Measurements from ENCODE around the gene COX5A. TPM values are rescaled to one million over a fixed set of nuclear protein-coding genes. Genes with fewer than 3 reads are reported as not detected.

Gene COX5A
- total RNA-seq, 2 donors from 2014 or later: 45.2 to 66.3 TPM

- Histone ChIP-seq H3K9me3 (no peaks in the 10 kb centered on the region), H3K4me1 (ENCODE audit: control insufficient read depth in 1 of 2, low read depth in 2 of 2) (no peaks in the 10 kb centered on the region), H3K36me3 (no peaks in the 10 kb centered on the region), H3K27me3 (replicated peaks; ENCODE audit: insufficient read depth) (no peaks in the 10 kb centered on the region), H3K27ac (no peak overlapping the region), H3K4me3 (no peak overlapping the region)
- TF ChIP-seq CTCF (IDR thresholded peaks at IDR 0.05): no peak
- ATAC-seq (ENCODE audit: insufficient number of reproducible peaks, low FRiP score, low read depth): no peak
- no peak for DNase-seq (ENCODE audit: low spot score)
These were observed 55.3 kb downstream of the COX5A start for GRCh38 chr15:74882528-74882927.

DNA sequence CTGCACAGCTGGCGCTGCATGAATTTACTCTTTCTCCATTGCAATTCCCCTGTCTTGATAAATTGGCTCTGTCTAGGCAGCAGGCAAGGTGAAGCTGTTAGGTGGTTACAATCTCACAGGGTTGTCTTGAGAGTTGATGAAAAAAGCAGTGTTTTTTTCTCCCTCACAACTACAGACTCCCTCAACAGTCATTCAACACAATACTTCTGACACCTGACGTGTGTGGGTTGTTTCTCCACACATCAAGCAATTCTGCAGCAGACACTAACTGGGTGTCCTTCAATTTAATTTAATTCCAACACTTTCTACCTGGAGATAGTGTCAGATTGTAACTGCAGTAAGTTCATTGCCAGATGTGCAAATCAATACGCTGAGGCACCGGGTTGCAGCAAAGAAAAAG, 59.6 kb downstream of the COX5A start:
- no peaks in the 10 kb centered on the region for H3K27me3 ChIP-seq (replicated peaks; ENCODE audit: insufficient read depth)
- TF ChIP-seq CTCF (IDR thresholded peaks at IDR 0.05): no peak
- H3K4me1 ChIP-seq (ENCODE audit: control insufficient read depth in 1 of 2, low read depth in 2 of 2): peaks cover 0 to 5% of the 10 kb centered on the region in 2 donors
- no peak for ATAC-seq (ENCODE audit: insufficient number of reproducible peaks, low FRiP score, low read depth)
- H3K9me3 ChIP-seq: no peaks in the 10 kb centered on the region
- no peak overlapping the region for H3K4me3 ChIP-seq
- no peaks in the 10 kb centered on the region for H3K36me3 ChIP-seq
- H3K27ac ChIP-seq: no peak overlapping the region
- DNase-seq (ENCODE audit: low spot score): no peak

GRCh38 chr15:74873756-74874424, 64.0 kb downstream of the COX5A start:
- Histone ChIP-seq H3K9me3 (no peaks in the 10 kb centered on the region), H3K27ac (peak overlapping the region; percentile 16 to 45), H3K36me3 (no peaks in the 10 kb centered on the region), H3K27me3 (replicated peaks; ENCODE audit: insufficient read depth) (no peaks in the 10 kb centered on the region), H3K4me3 (peak overlapping the region; percentile 87), H3K4me1 (ENCODE audit: control insufficient read depth in 1 of 2, low read depth in 2 of 2) (peaks cover 32 to 41% of the 10 kb centered on the region in 2 donors)
- DNase-seq (ENCODE audit: low spot score): no peak
- ATAC-seq (ENCODE audit: insufficient number of reproducible peaks, low FRiP score, low read depth): no peak
- no peak for TF ChIP-seq CTCF (IDR thresholded peaks at IDR 0.05)

GRCh38 chr15:74873036-74873755, 64.7 kb downstream of the COX5A start, which contains the start of gene SCAMP2:
TSS of gene SCAMP2 (minus strand) at chr15:74873365. CDS start at chr15:74873255, 110 bp downstream.
- Histone ChIP-seq H3K9me3 (no peaks in the 10 kb centered on the region), H3K4me1 (ENCODE audit: control insufficient read depth in 1 of 2, low read depth in 2 of 2) (peaks cover 39 to 48% of the 10 kb centered on the region in 2 donors), H3K27me3 (replicated peaks; ENCODE audit: insufficient read depth) (no peaks in the 10 kb centered on the region), H3K27ac (peak within 1 kb of the TSS; percentile 84 to 92), H3K36me3 (no peaks in the 10 kb centered on the region), H3K4me3 (peak within 1 kb of the TSS; percentile 87)
- DNase-seq (ENCODE audit: low spot score) (peak; percentile 74), ATAC-seq (ENCODE audit: insufficient number of reproducible peaks, low FRiP score, low read depth) (peak; percentile 93)
- no peak for TF ChIP-seq CTCF (IDR thresholded peaks at IDR 0.05)

- TF ChIP-seq CTCF (IDR thresholded peaks at IDR 0.05): no peak
- H3K4me3 ChIP-seq: peak overlapping the region; percentile 87
- peak overlapping the region; percentile 84 to 92 for H3K27ac ChIP-seq
- H3K4me1 ChIP-seq (ENCODE audit: control insufficient read depth in 1 of 2, low read depth in 2 of 2): peaks cover 44 to 51% of the 10 kb centered on the region in 2 donors
- H3K36me3 ChIP-seq: no peaks in the 10 kb centered on the region
- ATAC-seq (ENCODE audit: insufficient number of reproducible peaks, low FRiP score, low read depth): no peak
- H3K9me3 ChIP-seq: no peaks in the 10 kb centered on the region
- H3K27me3 ChIP-seq (replicated peaks; ENCODE audit: insufficient read depth): no peaks in the 10 kb centered on the region
- DNase-seq (ENCODE audit: low spot score): no peak
These were observed 65.2 kb downstream of the COX5A start for GRCh38 chr15:74872702-74873035.

Measured in thoracic aorta (tissue), 2 donors.